GM19023 (cell line): ENCODE measurements around the gene PPM1F.

Experiments used
- ATAC-seq: cut with Tn5 transposase; IDR thresholded peaks from one replicate; pipeline ENCODE4 v1.9.1; 2021; ENCODE audit warnings: mild to moderate bottlenecking, moderate library complexity; ENCODE audit not compliant: unreplicated experiment

The PPM1F gene

DNA sequence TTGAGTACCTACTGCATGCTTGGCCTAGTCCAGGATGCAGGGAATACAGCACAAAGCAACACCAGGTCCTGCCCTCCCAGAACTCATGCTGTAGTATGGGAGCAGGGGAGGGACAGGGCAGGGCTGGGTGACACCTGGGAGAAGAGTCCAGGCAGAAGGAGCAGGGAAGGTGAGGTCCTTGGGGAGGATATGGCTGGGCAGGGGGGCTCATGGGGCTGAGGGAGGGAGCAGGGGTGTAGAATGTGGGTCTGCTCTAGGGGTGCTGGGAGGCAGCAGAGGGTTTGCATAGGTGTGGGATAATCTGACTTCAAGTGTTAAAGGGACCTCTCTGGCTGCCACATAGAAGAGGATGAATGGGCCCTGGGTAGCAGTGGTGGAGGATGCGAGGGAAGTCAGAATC, 25.2 kb upstream of the PPM1F start:
- ATAC-seq: no peak

DNA sequence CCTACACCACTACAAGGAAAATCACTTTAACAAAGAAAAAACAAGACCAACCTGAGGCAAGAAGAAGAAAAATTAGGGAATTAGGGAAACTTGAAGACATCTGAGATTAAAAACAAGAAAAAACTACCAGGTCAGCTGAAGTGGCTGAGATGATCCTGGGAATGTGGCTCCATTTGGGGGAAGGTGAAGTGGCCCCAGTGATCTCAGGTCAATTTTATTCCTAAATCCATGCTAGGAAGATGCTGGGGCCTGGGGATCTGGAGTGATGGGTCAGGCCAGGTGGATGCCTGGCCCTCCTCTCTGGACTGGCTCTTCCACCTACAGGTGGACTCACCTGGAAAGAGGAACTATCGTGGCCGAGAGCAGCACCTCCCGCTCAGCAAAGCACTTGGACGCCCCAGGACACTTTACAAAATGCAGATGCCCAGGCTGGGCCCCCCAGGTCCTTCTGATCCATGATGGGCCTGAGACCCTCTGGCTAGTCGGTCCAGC, 23.3 kb upstream of the PPM1F start:
- no peak for ATAC-seq

DNA sequence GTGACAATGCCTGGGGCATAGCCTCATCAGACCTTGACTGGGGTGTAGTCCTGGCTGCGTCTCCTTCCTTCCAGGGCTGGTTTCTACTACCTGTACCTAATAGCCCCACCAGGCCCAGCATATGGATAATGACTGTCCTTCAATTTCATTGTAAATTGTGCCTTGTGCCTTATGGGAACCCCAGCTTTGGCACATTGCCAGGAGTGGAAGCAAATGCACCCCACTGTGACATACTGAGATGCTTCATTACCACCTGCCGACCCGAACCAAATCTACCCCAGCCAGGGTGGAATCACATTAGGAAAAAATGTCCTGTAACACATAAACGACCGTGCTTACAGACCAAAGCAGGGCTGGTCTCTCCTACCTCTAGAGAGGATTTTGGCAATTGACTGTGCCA, 22.6 kb upstream of the PPM1F start:
- ATAC-seq: no peak

DNA sequence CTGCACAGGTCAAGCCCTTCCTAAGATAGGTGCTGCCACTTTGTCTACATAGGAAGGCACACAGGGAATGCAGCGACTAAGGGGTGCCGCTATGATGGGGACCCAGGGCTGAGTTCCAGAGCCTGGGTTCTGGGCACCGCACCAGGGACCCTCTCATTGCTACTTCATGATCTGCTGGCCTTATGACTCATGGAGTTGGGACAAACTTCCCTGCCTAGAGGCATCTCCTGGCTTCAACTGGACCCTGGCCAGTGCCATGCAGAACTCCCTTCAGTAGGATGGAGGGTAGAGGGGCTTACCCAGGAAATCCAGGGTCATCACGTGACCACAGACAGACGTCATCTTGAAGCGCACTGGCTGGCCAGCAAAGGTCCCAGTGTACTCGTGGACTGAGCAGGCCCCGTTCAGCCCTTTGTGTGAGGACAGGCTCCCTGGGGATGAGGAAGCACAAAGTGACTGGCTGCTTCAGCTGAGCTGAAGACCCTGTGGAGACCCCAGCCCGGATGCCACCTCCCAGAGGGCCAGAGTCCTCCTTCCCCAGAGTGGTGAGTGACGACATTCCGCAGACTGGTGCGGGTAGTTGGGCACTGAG, 21.5 kb upstream of the PPM1F start:
- no peak for ATAC-seq

DNA sequence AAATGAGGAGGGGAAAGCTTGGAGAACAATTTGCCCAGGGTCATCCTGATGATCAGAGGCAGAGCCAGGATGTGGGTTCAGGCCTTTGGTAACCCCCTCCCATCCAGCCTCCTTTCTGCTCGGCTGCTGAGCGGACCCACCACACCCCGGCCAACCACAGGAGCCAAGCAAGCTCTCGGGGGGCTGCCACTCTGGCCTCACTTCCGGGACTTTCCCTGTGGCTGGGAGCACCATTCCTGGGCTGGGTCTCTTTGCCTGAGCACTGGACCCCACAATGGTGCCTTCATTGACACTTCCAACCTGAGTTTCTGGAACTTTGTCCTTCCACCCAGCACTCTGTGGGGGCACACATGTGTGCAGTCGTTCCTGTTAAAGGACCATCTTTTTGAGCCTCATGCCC, 20.2 kb upstream of the PPM1F start:
- ATAC-seq: no peak

DNA sequence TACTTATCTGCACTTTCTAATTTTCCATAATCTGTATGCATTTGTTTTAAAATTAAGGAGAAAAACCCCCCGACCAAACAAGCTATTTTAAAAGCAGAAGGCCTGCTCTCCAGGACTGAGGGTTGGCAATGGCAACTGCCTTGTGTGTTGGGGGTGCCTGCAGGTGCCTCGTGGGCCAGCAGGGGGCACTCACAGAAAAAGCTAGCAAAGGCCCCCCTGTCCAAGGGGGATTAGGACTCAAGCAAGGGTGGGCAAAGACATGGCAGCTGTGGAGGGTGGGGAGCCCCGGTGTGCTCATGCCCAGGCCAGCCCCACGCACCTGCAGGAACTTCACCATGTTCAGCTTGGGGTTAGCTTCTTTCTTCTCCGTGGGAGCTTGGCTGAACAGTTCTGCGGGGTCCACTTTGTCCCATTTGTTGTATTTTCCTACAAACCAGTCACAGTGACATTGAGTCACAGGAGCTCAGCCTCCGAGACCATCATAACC, 19.7 kb upstream of the PPM1F start:
- no peak for ATAC-seq

DNA sequence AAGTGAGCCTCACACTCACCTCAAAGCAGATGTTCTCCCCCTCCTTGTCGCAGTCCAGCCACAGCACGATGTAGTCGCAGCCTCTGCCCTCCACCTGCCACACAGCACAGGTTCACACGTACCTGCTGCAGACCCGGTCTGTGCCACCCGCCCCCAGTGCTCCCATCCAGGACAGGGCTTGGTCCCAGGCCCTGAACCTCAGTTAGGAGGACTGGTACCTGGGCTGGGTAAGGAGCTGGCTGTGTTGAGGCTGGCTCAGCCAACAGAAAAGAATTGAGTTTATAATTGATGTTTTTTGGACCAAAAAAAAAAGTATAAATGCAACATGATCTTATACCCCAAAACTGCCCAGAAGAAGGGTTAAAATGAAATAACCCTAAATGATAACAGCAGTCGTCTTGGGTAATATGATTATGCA, 19.2 kb upstream of the PPM1F start:
- ATAC-seq: no peak

DNA sequence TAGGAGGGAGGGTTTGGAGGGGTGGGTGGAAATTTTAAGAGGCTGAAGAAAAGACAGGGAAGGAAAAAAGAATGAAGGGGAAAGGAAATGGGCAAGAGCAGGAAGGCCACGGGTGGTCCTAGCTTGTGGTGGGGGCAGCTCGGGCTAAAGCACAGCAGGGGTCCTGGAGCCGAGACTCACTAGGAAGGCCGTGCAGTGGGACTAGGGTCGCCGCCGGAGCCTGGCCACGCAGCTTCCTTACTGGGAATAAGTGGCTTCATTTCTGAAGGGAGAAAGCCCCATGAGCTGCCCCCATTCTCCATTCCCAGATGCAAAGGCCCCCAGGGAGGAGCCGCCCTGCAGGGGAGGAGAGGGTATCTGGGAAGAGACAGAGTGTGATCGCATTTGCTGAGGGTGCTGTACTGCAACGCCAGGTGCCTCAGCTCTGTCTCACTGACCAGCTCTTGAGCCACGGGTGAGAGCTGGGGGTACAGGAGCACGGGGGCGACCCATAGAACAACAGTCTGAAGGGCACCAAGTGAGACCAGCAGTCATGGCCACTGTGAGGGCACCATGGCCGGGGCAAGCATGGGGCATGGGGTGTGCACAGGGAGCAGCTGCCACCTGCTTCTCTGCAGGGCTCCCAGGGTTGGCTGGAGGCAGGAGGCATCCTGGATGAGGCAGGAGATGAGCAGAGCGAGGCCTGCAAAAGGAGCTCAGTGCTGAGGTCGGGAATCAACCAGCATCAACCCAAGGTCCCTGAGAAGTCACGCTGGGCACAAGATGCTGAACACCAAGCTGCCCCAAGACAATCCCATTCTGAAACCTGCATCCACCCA, 18.4 kb upstream of the PPM1F start:
- ATAC-seq: no peak

DNA sequence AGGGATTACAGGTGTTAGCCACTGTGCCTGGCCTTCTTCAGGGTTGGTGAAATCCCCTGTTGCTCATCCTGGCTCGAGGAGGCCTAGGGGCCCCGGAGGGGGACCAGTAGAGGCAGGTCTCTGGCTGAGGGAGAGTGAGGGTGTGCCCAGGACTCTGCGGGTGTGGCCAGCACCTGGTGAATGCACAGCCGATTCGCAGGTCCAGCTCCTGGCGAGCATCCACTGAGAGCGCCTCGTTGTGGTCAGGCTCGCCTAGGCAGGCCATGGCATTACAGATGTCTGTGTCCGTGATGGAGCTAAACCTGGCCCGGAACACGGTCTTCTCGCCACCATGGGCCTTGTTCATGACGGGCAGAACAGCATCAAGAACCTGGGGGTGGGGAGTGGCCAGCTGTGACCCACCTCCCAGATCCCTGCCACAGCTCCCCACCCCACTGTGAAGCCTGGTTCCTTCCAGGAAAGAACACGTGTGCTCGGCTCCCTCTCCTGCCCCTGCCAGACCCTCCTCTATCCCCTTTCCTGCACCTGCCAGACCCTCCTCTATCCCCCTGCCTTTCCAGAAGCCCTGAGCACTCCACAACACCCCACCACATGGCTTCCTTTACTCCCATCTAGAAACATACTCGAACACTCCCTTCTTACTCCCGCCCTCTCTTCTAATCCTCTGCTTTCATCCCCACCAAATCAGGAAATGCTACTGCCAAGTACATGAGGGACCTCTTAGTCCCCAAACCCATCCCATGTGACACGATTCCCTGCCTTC, 17.6 kb upstream of the PPM1F start:
- ATAC-seq: no peak

DNA sequence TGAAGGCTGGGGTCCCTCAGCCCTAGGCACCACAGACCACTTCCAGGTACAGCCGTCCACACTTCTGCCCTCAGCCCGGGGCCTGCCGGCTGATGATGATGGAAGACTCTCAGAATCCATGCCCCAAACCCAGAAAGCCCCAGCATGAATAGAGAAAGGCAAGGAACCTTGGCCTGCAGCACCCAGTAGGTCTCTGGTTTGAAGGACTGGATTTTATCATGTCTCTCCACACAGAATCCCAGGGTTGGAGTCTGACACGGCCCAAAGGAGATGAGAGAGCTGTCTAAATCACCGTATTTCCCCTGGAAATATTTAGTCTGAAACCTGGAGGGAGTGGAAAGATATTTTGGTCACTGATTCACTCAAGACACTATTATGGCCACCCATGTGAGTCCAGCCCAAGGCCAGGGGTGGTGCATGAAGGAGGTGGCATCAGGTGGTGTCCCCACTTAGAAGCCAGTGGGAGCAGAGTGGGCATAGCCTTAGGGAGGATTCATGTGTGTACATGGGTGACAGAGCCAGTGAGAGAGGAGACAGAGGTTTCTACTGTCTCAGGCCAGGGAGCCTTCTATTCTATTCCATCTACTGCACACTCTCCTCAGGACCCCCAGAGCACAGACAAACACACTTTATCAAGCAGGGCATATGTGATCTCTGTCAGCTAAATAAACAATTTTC, 15.9 kb upstream of the PPM1F start:
- no peak for ATAC-seq

DNA sequence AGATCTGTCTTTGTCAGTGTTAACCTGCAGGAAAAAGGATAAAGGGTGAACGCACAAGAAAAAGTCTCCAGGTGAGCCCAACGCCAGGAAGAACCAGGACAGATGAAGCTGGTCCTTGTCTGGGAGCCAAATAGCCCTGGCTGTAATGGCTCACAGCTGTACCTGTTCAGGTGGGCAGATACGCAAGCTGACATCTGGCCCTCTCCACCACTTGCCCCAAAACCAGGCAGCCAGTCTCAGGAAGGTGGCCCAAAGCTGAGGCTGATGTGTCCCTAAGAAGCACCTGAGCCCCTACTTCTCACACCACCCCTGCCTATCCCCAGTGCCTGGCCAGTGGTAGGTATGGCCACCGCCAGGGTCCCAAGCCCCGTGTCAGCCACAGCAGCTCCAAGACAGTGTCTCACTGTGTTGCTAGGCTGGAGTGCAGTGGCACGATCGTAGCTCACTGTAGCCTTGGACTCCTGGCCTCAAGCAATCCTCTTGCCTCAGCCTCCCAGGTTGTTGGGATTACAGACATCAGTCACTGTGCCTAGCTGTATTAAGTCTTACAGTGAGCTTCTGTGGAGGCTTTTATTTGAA, 15.1 kb upstream of the PPM1F start:
- ATAC-seq: no peak

DNA sequence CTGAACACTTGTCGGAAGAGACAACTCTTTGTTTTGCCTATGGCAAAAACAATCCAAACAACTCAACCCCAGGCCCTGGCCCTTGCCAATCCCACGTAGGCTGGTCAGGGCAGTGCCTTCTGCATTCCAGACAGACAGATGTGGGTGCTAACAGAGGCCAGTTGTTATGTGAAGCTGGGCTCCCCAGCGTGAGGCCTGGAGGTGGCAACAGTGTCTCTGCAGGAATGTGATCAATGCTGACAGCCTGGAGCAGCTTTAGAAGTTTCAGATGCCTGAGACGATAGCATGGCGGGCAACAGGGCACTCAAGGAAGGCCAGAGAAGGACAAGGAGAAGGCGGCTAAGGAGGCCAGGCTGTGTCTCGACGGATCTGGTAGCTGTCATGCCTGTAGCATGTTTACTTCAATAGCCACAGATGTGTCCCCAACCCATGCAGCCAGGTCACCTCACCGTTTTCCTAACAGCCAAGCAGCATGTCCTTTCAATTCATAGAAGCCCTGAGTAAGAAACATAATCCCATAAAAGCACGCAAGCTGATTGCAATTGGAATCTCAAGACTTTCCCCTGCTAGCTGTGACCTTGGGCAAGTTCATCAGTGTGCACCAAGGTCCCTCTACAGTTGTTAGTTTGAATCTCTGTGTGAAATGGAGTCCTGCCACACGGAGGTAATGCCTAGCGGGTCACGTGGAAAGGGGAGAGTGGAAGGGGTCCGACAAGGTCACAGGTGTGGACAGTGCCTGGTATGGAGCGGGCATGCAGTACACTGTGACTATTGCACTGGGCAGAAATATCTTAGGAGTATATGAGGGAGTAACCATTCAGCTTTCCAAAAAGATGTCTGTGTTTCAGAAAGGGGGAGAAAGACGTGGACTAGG, 14.2 kb upstream of the PPM1F start:
- no peak for ATAC-seq

DNA sequence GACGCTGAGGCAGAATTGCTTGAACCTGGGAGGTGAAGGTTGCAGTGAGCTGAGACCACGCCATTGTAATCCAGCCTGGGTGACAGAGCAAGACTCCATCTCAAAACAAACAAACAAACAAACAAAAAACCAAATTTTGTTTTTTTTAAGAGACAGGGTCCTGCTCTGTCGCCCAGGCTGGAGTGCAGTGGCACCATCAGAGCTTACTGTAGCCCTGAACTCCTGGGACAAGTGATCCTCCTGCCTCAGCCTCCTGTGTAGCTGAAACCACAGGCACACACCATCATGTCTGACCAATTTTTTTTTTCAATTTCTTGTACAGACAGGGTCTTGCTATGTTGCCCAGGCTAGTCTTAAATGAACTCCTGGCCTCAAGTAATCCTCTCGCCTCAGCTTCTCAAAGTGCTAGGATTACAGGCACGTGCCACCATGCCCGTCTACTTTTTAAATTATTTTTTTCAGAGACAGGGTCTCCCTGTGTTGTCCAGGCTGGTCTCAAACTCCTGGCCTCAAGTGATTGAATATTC, 13.2 kb upstream of the PPM1F start:
- no peak for ATAC-seq

DNA sequence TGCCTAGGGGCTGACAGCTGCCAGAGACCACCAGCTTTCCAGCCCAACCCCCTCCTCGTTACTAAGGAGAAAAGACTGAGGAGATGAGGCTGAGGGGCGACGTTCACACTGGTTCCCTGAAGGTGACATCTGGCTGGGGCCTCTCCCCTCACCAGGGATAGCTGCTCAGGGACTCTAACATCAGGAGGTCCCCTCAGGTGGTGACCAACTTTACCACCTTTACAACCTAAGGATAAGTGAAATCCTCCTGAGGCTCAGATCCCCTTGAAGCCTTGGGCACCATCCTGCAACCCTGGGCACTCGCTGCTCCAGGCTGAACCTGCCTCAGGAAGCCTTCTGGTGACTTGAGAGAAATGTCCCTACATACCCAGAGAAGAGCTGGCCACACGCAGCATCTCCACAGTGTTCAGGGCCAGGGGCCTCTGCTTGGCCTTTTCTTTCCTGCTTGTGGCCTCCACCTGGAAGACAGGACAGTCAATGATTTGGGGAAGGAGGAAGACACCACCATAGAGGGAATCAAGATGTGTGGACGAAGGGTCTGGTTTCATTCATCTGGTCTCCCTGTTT, 12.4 kb upstream of the PPM1F start:
- ATAC-seq: no peak

DNA sequence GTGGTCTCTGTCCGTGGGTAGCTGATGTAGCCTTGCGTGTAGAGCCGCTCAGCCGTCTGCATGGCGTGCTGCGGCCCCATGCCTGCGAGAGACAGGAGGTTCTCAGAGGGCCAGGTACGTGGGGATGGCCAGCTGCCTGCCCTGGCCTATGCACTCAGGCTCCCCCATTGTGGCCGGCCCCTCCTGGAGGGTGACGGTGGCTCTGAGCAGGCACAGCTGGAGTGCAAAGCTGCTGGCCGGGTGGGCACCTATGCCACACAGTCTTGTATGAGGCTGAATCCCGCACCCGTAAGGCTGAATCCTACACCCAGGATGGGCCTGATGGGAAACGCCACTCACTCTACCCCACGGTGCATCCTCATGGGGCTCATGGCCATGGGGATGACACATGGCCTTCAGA, 11.6 kb upstream of the PPM1F start:
- ATAC-seq: no peak

DNA sequence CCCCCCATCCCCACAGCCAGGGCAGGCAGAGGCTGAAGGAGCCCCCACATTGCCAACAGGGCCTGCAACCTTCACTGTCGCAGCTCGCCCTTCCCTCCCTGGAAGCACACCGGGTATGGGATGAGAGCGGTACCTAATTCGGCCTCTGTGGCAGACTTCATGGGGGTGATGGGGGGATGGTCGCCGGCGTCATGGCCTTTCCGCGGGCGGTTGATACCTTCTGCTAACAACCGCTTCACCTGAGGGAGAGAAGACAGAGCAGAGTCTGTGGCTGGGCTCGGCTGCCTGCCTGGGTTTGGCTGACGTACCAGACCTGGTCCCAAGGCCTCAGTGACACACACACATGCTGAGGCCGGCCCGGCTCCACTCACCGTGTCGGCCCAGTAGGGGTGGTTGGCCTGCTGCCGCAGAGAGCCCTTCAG, 11.2 kb upstream of the PPM1F start:
- no peak for ATAC-seq

DNA sequence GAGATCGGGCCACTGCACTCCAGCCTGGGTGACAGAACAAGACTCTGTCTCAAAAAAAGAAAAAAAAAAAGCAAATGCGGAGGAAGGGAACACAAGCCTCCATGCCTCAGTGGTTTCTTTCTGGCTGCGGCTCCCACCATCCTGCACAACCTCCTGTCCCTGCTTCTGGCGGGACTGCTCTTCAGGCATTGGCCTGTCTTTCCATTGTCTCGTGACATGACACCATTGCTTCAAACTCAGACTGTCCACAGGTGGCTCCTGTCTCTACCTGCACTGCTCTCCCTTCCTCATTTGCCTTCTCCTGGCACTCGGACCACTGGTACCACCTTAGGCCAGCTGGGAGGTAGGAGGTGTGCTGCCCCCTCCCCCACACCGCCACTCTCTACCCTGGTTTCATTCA, 10.6 kb upstream of the PPM1F start:
- no peak for ATAC-seq

DNA sequence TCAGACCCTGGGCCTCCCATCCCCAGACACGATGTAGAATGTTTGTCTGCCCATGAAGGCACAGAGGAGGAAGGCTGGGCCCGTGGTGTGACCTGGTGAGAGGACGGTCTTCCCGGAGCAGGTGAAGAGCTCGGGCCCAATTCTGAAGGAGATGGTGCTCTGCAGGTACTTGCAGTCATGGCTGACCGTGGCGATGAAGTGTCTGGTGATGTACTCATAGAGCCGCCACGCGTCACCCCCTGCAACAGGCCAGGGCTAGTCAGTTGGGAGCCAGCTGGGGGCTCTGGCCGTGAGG, 10.0 kb upstream of the PPM1F start:
- no peak for ATAC-seq

DNA sequence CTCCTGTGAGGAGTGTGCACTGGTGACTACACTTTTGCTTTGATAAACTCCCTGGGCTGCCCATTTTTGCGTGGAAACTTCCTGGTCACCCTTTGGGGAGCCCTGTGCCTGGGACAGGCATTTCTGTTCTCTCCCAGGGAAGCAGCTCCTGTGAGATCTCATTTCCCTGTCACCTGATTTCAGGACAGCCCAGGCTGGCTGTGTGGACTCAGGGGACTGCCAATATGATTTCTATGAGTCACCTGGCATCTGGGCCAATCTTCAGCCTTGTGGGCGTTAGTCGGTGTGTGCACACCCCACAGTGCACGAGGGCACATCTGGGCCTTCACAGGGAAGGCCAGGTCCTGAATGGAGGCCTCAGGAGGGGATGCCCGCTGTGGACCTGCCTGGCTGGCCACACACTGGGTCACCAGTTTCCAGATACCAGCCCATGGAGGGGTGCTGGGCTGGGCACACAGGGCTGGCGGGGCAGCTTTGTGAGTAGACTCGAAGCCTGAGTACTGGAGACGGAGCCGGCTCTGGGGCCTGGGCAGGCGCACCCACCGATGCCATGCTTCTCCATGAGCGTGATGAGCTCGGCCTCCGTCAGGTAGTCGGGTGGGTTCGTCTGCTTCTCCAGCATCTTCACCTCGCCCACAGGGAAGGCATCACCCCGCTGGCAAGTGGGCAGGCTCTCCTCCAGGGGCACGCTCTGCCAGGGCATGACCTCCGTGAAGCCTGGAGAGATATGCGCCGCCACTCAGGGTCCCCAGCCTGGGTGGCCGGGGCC, 9.4 kb upstream of the PPM1F start:
- ATAC-seq: no peak
